Measurements from ENCODE around the gene FGR.

Gene FGR

GRCh38 chr1:27615346-27616192 is 19.4 kb downstream of the FGR start:
- DNase-seq = no peak

DNA sequence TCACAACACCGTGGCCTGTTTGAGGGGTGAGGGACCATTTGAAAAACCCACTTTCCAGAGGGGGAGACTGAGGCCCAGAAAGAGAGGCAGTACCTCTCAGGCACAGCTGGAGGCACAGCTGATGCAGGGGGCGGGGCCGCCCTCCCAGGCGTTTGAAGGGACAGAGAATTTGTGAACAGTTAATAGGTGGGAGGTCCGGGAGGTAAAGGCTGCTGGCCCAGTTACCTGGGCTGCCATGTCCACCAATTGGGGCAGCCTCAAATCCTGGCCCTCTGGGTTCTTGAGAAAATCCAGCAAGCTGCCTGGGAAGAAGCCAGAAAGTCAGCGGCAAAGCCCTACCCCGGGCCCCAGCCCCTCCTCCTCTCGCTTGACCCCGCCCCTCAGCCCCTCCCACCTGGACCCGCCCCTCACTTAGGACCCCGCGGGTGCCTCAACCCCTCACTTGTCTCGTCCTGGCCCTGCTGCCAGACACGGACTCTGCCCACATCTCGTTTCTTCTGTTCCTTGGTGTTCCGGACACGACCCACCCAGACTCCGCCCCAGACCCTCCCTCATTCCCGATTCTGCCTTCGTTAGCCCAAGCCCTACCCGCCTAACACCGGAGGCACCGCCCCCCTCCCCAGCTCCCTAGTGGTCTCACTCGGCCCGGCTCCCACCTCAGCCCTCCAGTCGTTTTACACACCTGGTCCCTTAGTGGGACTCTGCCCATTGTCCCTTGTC is 20.2 kb downstream of the FGR start:
- no peak for DNase-seq

GRCh38 chr1:27614043-27614624 is 20.9 kb downstream of the FGR start:
- DNase-seq = no peak

GRCh38 chr1:27612718-27613117 is 22.3 kb downstream of the FGR start:
- no peak for DNase-seq

- DNase-seq = no peak
These were observed 23.5 kb downstream of the FGR start for GRCh38 chr1:27611450-27611849.

DNA sequence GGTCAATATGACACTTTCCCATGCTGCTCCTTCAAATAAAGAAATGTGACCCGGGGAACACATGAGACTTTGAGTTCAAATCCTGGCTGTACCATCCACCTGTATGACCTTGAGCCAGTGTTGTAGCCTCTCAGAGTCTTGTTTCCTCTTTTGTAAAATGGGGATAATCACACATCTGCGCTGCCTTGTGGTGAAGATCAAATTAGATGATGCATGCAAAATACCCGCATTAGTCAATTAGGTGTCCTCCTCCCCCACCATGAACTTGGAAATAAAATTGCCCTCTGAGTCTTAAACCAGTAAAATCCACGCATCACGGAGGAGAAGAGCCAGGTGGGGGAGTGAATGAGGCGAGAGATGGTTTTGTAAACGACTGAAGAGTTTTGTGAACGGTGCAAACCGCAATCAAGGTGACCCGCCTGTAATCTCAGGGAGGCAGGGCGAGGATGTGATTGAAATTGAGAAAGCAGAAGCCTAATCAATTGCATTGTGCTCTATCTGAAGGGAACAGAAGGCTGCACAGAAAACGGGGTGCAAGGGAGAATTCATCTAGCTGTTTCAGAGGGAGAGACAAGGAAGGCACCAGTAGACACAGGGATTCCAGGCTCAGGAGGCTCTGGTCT is 25.3 kb downstream of the FGR start:
- no peak for DNase-seq

GRCh38 chr1:27609210-27609555 is 25.8 kb downstream of the FGR start:
- no peak for DNase-seq

DNA sequence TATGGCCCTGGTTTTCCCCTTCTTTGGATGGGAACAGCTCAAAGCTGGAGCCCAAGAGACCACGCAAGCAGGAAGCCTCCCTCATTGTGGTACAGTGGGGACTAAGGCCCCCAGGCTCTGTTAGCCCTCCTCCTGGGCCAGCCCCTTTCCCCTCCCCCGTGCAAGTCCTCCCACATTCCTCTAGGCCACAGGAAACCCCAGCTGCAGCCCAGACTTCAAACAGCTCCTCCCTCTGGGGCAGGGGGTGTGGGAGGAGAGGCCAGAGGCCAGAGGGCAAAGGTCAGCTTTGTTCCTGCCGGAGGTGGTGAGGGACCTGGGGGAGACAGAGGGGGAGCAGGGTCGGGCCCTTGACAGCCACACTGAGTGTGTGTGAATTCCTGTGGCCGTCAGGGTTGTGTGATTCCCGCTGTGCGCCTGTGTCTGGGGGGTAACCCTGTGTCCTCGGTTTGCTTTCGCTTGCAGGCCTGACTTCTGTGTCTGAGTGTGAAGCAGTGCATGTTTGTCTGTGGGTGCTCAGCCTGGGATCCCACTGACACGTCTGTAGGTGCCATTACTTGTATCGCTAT is 27.7 kb downstream of the FGR start:
- no peak for DNase-seq

DNA sequence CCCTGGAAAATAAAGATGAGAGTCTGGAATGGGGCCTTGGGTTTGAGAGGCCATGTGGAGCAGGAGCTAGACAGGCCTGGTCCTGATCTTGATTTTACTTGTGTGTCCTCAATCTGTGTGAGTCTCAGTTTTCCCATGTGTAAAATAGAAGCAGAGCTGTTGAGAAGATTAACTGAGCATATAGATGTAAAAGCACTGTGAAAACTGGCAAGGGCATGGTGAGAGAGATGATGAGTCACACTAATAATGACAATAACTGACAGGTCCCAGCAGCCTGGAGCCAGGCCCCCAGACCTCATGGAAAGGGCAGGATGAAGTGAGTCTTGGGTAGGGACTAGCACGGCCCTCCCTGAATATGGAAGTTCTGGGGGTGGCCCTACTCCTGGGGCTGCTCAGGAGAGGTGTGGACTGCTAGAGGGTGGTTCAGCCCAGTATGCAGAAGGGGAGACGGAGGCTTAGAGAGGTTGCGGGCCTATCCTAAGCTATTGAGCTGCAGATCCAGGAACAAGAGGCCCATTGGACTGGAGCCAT is 28.2 kb downstream of the FGR start:
- no peak for DNase-seq

DNA sequence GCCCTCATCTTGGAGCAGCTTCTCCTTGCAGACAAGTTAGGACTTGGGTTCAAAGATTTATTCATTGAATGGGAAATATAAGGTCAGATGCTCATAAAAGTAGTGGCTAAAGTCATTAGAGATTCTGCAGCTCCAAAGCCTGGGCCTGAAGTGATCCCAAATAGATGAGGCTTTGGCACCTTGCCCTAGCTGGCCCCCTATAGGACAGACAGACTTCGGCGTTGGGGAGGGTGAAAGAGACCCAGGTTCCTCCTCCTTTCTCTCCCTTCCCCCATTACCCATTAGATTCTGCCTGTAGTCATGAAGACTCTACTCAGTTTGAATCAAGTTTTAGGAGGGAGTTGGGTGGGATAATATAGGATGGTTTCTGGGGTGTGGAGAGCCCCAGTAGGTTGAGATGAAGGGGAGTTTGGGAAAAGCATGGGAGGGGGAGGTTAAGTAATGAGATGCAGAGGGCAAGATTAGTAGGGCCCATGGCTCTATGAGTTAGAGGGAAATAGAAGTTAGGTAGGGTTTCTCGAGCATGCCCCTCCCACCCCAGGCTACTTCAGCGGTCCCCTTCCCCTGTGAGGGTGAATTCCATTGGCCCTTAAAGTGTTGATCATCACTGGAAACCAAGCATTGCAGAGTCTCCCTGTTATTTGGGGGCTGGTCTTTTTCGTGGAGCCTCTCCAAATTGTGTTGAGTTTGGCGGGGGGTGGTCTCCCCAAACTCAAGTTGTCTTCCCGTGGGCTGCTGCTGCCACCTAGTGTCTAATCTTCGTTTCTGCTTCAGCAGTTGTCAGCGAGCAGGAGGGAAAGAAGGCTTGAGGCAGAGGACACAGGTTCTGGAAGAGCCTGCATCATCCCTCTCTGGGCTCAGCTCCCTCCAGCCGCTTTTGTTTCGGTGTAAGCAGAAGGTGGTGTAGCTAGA is 28.9 kb downstream of the FGR start:
- peak; percentile 71 to 73 for DNase-seq

GRCh38 chr1:27605300-27605766 is 29.7 kb downstream of the FGR start:
- DNase-seq = no peak

DNA sequence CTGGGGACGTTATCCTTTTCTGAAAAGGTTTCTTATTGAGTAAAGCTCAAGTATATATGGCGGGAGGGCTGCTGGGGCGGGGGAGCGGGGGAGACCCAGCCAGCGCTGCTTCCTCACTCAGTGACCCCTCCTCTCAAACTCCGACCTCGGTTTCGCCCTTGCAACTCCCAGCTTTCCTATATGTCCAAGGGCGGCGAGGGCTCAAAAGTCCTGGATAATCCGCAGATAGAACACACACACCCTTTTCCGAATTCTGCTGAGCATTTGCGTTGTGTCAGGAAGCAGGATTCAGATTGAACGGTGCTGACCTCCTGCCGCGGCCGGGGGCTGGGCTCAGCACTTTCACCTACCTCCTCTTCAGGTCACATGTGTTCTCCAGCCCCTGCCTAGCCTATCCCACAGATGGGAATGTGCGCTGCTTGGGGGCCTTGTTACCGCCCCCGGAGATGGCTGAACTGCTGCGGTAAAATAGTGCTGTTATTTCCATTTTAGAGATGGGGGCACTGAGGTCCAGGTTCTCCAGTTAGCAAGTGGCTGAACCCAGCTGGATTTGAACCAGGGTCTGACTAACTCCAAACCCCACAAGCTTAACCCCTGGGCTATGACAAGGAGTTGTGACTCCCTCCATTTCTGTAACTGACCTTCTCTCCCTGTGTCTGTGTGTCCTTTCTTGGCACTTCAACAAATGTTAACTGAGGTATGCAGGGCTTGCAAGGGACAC is 30.2 kb downstream of the FGR start:
- DNase-seq = no peak

GRCh38 chr1:27603681-27604578 is 31.1 kb downstream of the FGR start, which contains the start of gene AHDC1:
AHDC1 (minus strand) TSS chr1:27604144; CDS start chr1:27552115, 52,029 bp downstream.
- peak; percentile 90 to 91 for DNase-seq

DNA sequence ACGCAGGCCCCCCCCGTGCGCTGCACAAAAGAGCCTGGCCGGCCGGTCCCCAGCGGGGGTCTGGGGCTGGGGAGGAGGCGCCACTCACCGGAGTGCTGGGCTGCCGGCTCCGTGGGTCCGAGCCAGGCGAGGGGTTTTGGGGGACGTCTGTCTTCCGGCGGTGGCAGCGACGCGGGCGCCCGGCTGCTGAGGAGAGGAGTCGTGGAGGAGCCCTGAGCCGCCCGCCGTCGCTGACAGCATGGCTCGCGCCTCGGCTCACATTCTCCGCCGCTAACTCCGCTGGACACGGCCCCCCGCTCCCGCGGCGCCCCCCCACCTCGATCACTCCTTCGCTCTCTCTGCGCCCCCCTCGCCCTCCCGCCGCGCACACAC is 31.7 kb downstream of the FGR start:
- no peak for DNase-seq

GRCh38 chr1:27602462-27603308 is 32.3 kb downstream of the FGR start:
- peak in 1 of 2 donors; percentile 38 for DNase-seq

- no peak for DNase-seq
These were observed 33.1 kb downstream of the FGR start for GRCh38 chr1:27601771-27602461.

- no peak for DNase-seq
These were observed 33.6 kb downstream of the FGR start for GRCh38 chr1:27601321-27601770.
